HG03097 (cell line): ENCODE measurements around the gene PALMD.

ENCODE experiments used
- ATAC-seq: cut with Tn5 transposase; IDR thresholded peaks from one replicate; pipeline ENCODE4 v1.9.1; 2021; ENCODE audit not compliant: unreplicated experiment, low FRiP score

Gene PALMD

DNA sequence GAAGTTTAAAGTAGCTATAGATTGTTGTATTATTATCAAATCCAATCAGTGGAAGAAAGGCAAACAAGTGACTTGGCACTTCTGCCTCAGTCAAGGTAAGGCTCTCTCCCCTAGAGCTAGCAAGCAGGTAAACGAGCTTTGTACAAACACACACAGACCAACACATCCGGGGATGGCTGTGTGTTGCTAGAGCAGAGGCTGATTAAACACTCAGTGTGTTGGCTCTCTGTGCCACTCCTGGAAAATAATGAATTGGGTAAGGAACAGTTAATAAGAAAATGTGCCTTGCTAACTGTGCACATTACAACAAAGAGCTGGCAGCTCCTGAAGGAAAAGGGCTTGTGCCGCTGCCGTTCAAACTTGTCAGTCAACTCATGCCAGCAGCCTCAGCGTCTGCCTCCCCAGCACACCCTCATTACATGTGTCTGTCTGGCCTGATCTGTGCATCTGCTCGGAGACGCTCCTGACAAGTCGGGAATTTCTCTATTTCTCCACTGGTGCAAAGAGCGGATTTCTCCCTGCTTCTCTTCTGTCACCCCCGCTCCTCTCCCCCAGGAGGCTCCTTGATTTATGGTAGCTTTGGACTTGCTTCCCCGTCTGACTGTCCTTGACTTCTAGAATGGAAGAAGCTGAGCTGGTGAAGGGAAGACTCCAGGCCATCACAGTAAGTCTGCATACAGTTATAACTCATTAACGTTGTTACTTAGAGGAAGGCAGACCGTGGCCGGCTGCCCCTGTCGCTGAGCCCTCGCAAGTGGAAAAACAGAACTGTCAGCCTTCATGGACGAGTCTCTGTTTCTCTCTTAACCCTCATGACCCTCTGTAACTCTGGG lies at the start of gene PALMD:
TSS of gene PALMD (plus strand) at position 415 of the 833 bp plus-strand sequence. CDS start at position 620, 205 bp downstream.
- ATAC-seq: no peak

DNA sequence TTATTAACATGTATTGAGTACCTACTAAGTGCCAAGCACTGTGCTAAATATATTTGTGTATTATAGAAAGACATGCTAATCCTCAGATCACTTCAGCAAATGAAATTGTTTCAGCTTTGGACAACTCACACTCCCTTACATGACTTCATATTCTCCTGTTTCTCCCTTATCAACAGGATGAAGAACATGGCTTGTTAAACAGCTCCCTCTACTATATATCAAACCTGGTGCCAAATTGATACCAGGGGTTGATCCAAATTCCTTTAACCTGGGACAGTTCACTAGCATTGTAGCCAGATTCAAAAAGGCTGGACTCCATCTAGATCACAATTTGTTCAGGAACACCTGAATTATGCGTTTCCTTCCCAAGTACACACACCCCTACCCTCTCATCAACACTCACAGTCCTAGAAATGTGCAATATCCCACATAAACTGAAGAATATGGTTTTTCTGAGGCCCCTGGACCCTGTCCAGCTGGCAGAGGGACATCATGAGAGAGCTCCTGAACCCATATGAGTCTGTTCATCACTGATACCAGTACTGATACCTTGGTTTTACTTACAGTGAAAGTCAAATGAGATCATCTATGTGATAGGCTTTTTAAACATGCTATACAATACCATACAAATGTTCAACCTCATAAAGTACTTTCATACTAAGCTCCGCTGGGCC lies 47.0 kb upstream of the PALMD start:
- ATAC-seq: no peak

GRCh38 chr1:99599678-99600175 lies 46.2 kb upstream of the PALMD start:
- ATAC-seq: no peak

DNA sequence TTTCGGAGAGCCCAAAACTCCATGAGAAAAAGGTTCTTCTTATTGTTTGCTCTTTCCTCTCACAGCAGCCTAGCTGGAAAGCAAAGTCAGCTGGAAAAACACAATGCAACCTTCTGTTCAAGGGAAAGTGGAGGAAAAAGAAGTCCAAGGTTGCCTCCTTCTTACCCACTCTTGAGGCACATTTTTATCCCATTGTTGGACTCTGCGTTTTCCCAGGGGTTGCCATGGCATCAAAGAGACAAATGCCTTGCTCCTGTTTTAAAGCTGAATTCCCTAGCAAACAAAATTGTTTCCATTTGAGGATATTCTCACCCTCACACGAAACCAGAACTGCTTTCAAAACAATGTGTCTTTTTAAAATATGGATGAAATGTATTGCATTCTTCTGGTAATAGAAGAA lies 45.1 kb upstream of the PALMD start:
- ATAC-seq: no peak

GRCh38 chr1:99601208-99601607 lies 44.7 kb upstream of the PALMD start:
- no peak for ATAC-seq

DNA sequence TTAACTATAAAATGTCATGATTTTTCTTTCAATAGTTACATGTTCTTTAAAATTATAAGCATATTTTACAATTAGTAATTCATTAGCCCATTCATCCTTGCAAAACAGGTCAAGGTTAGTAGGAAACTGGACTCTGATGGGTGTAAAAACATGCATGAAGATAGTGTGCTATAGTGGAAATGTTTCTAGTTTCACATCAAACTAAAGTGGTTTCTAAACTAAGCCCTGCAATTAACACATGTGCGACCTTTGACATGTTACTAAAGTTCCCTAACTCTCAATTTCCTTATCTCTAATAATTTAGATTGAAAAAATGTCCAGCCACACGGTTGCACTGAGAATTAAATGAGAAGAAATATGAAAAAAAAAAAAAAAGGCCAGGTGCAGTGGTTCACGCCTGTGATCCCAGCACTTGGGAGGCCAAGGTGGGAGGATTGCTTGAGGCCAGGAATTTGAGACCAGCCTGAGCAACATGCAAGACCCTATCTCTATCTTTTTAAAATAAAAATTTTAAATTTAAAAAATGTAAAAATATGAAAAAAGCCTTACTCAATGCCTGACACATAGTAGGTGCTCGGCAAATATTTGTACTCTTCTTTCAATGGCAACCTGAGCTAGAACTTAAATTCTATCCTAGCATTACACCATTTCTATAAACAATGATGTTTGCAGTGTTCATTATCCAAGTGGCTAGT lies 44.1 kb upstream of the PALMD start:
- no peak for ATAC-seq

DNA sequence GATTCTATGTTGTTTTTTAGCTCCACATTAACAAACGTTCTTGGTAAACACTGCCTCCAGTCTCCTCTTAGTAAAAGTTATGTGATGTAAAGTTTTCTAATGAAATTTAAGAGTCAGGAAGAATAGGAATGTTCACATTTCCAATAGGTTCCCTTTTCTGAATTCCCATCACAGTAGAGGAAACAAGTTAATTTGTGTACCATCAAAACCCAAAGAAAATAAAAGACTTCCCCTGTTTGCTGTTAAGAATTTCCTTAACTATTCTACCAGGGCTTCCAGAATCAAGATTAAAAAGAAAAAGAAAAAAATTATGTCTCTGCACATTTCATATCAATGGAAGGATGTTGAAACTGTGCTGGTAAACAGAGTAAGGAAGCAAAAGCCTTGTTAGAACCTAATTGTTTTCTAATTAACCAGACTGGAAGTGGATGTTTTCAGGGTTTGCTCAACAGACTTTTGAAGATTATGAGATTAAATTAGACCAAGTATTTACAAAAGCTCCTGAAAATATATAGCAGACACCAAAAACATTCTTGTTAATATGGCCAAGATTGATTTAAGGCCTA lies 43.4 kb upstream of the PALMD start:
- no peak for ATAC-seq

- no peak for ATAC-seq
These were observed 42.0 kb upstream of the PALMD start for GRCh38 chr1:99603699-99604560.

DNA sequence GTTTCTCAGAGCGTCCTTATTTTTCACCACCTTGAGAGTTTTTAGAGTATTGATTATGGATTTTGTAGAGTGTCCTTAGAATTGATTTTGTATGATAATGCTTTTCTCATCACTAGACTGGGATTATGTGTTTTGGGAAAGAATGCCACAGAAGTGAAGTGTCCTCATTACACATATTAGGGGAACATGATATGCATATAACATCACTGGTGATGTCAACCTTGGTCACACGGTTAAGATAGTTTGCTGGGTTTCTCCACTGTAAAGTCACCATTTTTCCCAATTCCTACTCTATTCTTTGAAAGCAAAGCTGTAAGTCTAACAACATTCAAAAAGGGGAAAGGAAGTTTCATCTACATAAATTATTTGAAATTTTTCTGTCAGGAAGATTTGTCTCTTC lies 39.6 kb upstream of the PALMD start:
- no peak for ATAC-seq

GRCh38 chr1:99607590-99607989 lies 38.3 kb upstream of the PALMD start:
- ATAC-seq: no peak

- no peak for ATAC-seq
These were observed 37.9 kb upstream of the PALMD start for GRCh38 chr1:99608058-99608457.

- ATAC-seq: no peak
These were observed 32.2 kb upstream of the PALMD start for GRCh38 chr1:99613716-99614115.

- ATAC-seq: no peak
These were observed 31.2 kb upstream of the PALMD start for GRCh38 chr1:99614728-99615127.

- no peak for ATAC-seq
These were observed 26.3 kb upstream of the PALMD start for GRCh38 chr1:99619583-99619982.

DNA sequence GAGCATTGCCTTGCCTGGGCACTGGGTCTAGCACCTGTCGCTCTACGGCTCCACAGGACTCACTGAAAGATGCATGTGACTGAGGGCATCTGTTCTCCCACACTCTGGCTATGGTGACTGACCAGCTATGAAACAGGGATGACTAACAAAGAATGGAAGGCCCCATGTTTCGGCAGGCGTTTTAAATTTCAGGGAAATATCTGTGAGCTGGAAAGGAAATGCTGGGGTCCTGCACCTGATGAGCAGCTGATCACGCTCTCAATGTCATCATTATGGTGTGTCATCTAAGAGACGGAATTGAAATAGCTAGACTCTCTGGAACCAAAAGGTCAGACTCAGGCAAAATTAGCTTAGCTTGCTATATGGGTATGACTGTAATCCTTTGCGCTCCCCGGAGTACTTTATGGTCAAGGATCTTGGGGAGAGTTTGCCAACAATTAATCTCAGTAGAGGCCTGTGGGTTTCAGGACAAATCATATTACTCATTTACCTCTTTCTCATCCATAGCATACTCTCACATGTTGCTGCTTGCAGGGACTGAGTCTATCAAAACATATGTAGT lies 24.5 kb upstream of the PALMD start:
- no peak for ATAC-seq

GRCh38 chr1:99622702-99623347 lies 23.1 kb upstream of the PALMD start:
- ATAC-seq: no peak

DNA sequence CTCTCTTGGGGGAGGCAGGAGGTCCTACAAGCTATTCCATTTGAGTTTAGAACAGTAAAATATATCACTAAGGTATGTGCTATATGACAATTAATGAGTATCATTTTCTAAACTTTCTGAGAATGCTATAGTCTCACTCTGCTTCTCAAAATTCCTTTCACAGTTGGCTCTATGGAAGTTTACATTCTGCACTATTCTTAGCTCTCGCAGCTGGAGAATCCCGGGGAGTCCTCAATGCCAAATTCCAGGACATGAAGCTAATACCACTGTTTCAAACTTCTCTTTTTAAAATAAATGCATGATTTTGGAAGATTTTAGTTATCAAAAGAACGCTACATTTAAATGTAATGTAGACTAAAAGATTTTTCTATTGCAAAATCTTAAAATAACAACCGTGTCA lies 22.4 kb upstream of the PALMD start:
- no peak for ATAC-seq

- no peak for ATAC-seq
These were observed 18.3 kb upstream of the PALMD start for GRCh38 chr1:99627615-99628014.

- ATAC-seq: no peak
These were observed 16.7 kb upstream of the PALMD start for GRCh38 chr1:99629164-99629563.
